22Rv1 (cell line): ENCODE results near the gene HEXA.

Experiments used
- ZFX ChIP-seq: fragments of 450-650 bp; IDR thresholded peaks from 2 replicates; pipeline ENCODE4 v1.6.1; 2017; ENCODE audit warnings: antibody characterized with exemption, borderline replicate concordance
- TF ChIP-seq, protein P1 (sequence below): fragments of 450-650 bp; IDR thresholded peaks from 2 replicates; pipeline ENCODE4 v1.5.1; 2017; ENCODE audit warnings: mild to moderate bottlenecking

DNA sequence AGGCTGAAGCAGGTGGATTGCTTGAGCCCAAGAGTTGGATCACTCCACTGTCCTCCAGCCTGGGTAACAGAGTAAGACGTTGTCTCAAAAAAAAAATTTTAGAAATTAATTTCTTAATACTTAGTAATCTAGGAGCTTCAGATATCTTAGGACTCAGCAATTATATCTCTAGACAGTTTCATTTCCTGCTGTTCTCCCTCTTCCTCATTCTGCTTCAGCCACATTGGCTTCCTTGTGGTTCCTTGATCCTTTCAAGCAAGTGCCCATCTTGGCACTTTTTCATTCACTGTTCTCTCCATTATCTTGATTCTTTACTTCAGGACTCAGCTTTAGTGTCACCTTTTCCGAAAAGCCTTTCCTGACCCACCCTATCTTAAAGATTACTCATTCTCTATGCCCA is 44.8 kb upstream of the HEXA start:
- TF ChIP-seq, protein P1, sequence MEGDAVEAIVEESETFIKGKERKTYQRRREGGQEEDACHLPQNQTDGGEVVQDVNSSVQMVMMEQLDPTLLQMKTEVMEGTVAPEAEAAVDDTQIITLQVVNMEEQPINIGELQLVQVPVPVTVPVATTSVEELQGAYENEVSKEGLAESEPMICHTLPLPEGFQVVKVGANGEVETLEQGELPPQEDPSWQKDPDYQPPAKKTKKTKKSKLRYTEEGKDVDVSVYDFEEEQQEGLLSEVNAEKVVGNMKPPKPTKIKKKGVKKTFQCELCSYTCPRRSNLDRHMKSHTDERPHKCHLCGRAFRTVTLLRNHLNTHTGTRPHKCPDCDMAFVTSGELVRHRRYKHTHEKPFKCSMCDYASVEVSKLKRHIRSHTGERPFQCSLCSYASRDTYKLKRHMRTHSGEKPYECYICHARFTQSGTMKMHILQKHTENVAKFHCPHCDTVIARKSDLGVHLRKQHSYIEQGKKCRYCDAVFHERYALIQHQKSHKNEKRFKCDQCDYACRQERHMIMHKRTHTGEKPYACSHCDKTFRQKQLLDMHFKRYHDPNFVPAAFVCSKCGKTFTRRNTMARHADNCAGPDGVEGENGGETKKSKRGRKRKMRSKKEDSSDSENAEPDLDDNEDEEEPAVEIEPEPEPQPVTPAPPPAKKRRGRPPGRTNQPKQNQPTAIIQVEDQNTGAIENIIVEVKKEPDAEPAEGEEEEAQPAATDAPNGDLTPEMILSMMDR: no peak
- TF ChIP-seq ZFX: no peak
